SU-DHL-6 (cell line): ENCODE measurements around the gene RETN.
"Not testable (repeated sequence)": the region's sequence is repeated elsewhere in the genome, so short reads cannot be mapped to it uniquely, and the experiment has no call there.

ENCODE experiments used
- H2AFZ ChIP-seq: fragments of 200-600 bp; sonication (generic); 2 replicates; pipeline ENCODE4 v1.6.1; 2014; ENCODE audit warnings: low read depth, mild to moderate bottlenecking, moderate library complexity, mixed read lengths, antibody characterized with exemption, low read length; ENCODE audit not compliant: severe bottlenecking
- H3F3A ChIP-seq: fragments of 200-600 bp; shearing (Covaris generic); 2 replicates; pipeline ENCODE4 v1.6.0; 2016; ENCODE audit warnings: antibody characterized with exemption, mild to moderate bottlenecking; ENCODE audit not compliant: insufficient read depth
- H3K27ac ChIP-seq: fragments of 200-600 bp; sonication (generic); 2 replicates; pipeline ENCODE4 v1.5.1; 2016; ENCODE audit warnings: low read depth, mild to moderate bottlenecking, low read length, moderate library complexity, mixed read lengths
- H3K27me3 ChIP-seq: fragments of 200-600 bp; sonication (generic), shearing (Covaris generic); 2 replicates; pipeline ENCODE4 v1.6.0; 2014; ENCODE audit warnings: mild to moderate bottlenecking, low read length
- H3K36me3 ChIP-seq: fragments of 200-600 bp; sonication (generic); 2 replicates; pipeline ENCODE4 v1.6.1; 2014; ENCODE audit warnings: mild to moderate bottlenecking, low read length, mixed read lengths
- H3K4me2 ChIP-seq: fragments of 300-600, 200-600 bp; shearing (Covaris generic), sonication (generic); 2 replicates; pipeline ENCODE4 v1.6.0; 2014; ENCODE audit warnings: low read length, low read depth, mild to moderate bottlenecking; ENCODE audit not compliant: poor library complexity, severe bottlenecking
- H3K4me3 ChIP-seq: fragments of 200-600 bp; sonication (generic); 2 replicates; pipeline ENCODE4 v1.5.1; 2014; ENCODE audit warnings: antibody characterized with exemption, low read length, mild to moderate bottlenecking, mixed read lengths; ENCODE audit not compliant: insufficient read depth, poor library complexity, severe bottlenecking
- H3K79me2 ChIP-seq: fragments of 200-600 bp; sonication (generic); 2 replicates; pipeline ENCODE4 v1.6.1; 2014; ENCODE audit warnings: mild to moderate bottlenecking, low read length, moderate library complexity; ENCODE audit not compliant: insufficient read depth
- H3K9ac ChIP-seq: fragments of 200-600 bp; sonication (generic); 2 replicates; pipeline ENCODE4 v1.7.0; 2014; ENCODE audit warnings: mild to moderate bottlenecking, low read length
- H3K9me2 ChIP-seq: fragments of 200-600 bp; sonication (generic); replicated peaks from 2 replicates; pipeline ENCODE4 v1.6.1; 2014; ENCODE audit warnings: low read length; ENCODE audit not compliant: insufficient read depth
- H3K9me3 ChIP-seq: fragments of 200-600 bp; sonication (generic); 2 replicates; pipeline ENCODE4 v1.6.1; 2014; ENCODE audit warnings: low read length, mixed read lengths; ENCODE audit not compliant: insufficient read depth
- H4K20me1 ChIP-seq: fragments of 200-600 bp; sonication (generic); 2 replicates; pipeline ENCODE4 v1.6.1; 2014; ENCODE audit warnings: low read depth, mild to moderate bottlenecking, antibody characterized with exemption, low read length, moderate library complexity, mixed read lengths
- EZH2phosphoT487 ChIP-seq: fragments of 200-600 bp; sonication (generic), shearing (Covaris generic); conservative IDR thresholded peaks from 2 replicates; pipeline ENCODE4 v1.6.1; 2018; ENCODE audit warnings: mild to moderate bottlenecking, antibody characterized with exemption, low read length, moderate library complexity, mixed read lengths
- TF ChIP-seq, protein P1 (sequence below): fragments of 200-600 bp; sonication (generic); IDR thresholded peaks from one replicate; pipeline ENCODE4 v1.5.1; 2017; ENCODE audit warnings: antibody characterized with exemption, mild to moderate bottlenecking, low read length, moderate library complexity; ENCODE audit not compliant: insufficient read depth, poor library complexity, severe bottlenecking

Gene RETN

GRCh38 chr19:7642295-7643030, 26.4 kb upstream of the RETN start:
- H2AFZ ChIP-seq = no peak overlapping the region
- no peak overlapping the region for H3K9ac ChIP-seq
- H3K79me2 ChIP-seq = 0 out of 2 replicates have a peak, but pooled peaks cover 3% of the 10 kb centered on the region
- no peaks in the 10 kb centered on the region for H4K20me1 ChIP-seq
- no peaks in the 10 kb centered on the region for H3K9me2 ChIP-seq
- no peaks in the 10 kb centered on the region for H3F3A ChIP-seq
- no peaks in the 10 kb centered on the region for H3K36me3 ChIP-seq
- no peak overlapping the region for H3K4me3 ChIP-seq
- TF ChIP-seq, protein P1, sequence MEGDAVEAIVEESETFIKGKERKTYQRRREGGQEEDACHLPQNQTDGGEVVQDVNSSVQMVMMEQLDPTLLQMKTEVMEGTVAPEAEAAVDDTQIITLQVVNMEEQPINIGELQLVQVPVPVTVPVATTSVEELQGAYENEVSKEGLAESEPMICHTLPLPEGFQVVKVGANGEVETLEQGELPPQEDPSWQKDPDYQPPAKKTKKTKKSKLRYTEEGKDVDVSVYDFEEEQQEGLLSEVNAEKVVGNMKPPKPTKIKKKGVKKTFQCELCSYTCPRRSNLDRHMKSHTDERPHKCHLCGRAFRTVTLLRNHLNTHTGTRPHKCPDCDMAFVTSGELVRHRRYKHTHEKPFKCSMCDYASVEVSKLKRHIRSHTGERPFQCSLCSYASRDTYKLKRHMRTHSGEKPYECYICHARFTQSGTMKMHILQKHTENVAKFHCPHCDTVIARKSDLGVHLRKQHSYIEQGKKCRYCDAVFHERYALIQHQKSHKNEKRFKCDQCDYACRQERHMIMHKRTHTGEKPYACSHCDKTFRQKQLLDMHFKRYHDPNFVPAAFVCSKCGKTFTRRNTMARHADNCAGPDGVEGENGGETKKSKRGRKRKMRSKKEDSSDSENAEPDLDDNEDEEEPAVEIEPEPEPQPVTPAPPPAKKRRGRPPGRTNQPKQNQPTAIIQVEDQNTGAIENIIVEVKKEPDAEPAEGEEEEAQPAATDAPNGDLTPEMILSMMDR = no peak
- no peak for TF ChIP-seq EZH2phosphoT487
- no peaks in the 10 kb centered on the region for H3K9me3 ChIP-seq
- no peak overlapping the region for H3K27ac ChIP-seq
- no peak overlapping the region for H3K4me2 ChIP-seq
- H3K27me3 ChIP-seq = no peaks in the 10 kb centered on the region

- no peaks in the 10 kb centered on the region for H3F3A ChIP-seq
- TF ChIP-seq, protein P1 = no peak
- TF ChIP-seq EZH2phosphoT487 = no peak
- no peaks in the 10 kb centered on the region for H3K9me2 ChIP-seq
- no peak overlapping the region for H3K4me3 ChIP-seq
- no peaks in the 10 kb centered on the region for H3K27me3 ChIP-seq
- no peak overlapping the region for H2AFZ ChIP-seq
- no peak overlapping the region for H3K9ac ChIP-seq
- H3K79me2 ChIP-seq = no peaks in the 10 kb centered on the region
- H3K36me3 ChIP-seq = no peaks in the 10 kb centered on the region
- H3K9me3 ChIP-seq = no peaks in the 10 kb centered on the region
- H3K27ac ChIP-seq = no peak overlapping the region
- H4K20me1 ChIP-seq = no peaks in the 10 kb centered on the region
- no peak overlapping the region for H3K4me2 ChIP-seq
Measured at GRCh38 chr19:7643031-7643415, 25.8 kb upstream of the RETN start.

DNA sequence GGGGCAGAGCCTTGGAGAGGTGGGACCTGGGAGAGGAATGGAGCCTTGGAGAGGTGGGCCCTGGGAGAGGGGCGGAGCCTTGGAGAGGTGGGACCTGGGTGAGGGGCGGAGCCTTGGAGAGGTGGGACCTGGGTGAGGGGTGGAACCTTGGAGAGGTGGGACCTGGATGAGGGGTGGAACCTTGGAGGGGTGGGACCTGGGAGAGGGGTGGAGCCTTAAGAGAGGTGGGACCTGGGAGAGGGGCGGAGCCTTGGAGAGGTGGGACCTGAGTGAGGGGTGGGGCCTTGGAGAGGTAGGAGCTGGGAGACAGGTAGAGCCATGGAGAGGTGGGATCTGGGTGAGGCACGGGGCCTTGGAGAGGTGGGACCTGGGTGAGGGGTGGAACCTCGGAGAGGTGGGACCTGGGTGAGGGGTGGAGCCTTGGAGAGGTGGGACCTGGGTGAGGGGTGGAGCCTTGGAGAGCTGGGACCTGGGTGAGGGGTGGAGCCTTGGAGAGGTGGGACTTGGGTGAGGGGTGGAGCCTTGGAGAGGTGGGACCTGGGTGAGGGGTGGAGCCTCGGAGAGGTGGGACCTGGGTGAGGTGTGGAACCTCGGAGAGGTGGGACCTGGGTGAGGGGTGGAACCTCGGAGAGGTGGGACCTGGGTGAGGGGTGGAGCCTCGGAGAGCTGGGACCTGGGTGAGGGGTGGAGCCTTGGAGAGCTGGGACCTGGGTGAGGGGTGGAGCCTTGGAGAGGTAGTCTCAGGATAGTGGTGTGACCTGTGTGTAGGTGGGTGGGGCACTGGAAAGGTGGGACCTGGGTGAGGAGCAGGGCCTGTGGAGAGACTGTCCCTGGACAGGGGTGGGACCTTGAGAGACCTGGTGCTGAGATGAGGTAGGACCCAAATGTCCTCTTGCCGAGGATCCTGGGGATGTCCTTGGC, 25.0 kb upstream of the RETN start:
- H3K27ac ChIP-seq, H3K79me2 ChIP-seq, H3K27me3 ChIP-seq, H3K9me3 ChIP-seq, H3K9ac ChIP-seq, H4K20me1 ChIP-seq, H3K36me3 ChIP-seq, H3F3A ChIP-seq, H2AFZ ChIP-seq, H3K4me2 ChIP-seq, H3K9me2 ChIP-seq, H3K4me3 ChIP-seq: not testable (repeated sequence)

- no peaks in the 10 kb centered on the region for H3K36me3 ChIP-seq
- H2AFZ ChIP-seq = no peak overlapping the region
- no peaks in the 10 kb centered on the region for H3K9me3 ChIP-seq
- no peaks in the 10 kb centered on the region for H3K79me2 ChIP-seq
- H3K9me2 ChIP-seq = no peaks in the 10 kb centered on the region
- no peaks in the 10 kb centered on the region for H3F3A ChIP-seq
- TF ChIP-seq EZH2phosphoT487 = no peak
- TF ChIP-seq, protein P1 = no peak
- H3K9ac ChIP-seq = no peak overlapping the region
- no peaks in the 10 kb centered on the region for H4K20me1 ChIP-seq
- no peak overlapping the region for H3K4me2 ChIP-seq
- no peak overlapping the region for H3K4me3 ChIP-seq
- no peaks in the 10 kb centered on the region for H3K27me3 ChIP-seq
- no peak overlapping the region for H3K27ac ChIP-seq
Measured at GRCh38 chr19:7644550-7644877, 24.3 kb upstream of the RETN start.
